Epithelial cell of prostate (primary cell): ENCODE measurements around the gene SERPINE2.
"Not testable (repeated sequence)": the region's sequence is repeated elsewhere in the genome, so short reads cannot be mapped to it uniquely, and the experiment has no call there.

ENCODE experiments used
- DNase-seq: peaks from one replicate; pipeline ENCODE4 v3.0.0-alpha.2; 2011; ENCODE audit warnings: low read depth, low spot score
- H3K27ac ChIP-seq: fragments of 450-650 bp; 2 replicates; pipeline ENCODE4 v1.5.1; 2017; ENCODE audit warnings: mild to moderate bottlenecking

The SERPINE2 gene

DNA sequence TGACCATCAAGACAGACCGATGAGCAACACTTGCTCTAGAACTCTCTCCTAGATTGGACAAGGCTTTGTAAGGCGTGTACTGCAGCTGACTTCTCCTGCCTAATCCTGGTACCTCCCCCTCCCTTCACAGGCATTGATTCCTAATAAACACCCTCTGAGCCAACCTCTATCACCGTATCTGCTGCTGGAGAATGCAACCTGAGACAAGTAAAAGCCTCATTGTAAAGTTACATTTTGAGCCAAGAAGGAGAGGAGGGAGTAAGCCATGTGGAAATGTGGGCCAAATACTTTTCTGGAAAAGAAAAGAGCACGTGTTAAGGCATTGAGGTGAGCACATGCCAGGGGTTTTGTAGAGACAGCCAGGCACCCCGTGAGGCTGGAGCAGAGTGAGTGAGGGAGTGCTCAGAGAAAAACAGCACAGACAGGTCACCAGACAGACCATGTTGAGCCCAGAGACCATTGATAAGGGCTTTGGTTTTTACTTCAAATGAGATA lies 91.3 kb downstream of the SERPINE2 start:
- no peak overlapping the region for H3K27ac ChIP-seq
- DNase-seq: no peak

DNA sequence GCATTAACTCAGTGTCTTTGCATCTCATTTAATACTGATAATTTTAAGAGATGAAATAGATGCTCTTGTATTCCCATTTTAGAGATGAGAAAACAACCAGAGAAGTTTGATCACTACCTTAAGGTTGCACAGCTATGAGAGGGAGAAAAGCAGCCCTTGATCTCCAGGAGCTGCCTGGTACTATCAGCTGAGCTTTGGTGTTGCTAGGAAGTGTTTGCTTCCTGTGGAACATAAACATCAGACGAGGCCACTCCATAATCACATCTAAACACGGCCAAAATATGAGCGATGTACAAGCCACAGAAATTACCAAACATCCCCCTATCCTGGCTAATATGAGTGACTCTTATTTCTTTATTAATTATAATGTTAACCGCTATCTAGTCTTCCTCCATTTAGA lies 93.3 kb downstream of the SERPINE2 start:
- H3K27ac ChIP-seq: no peak overlapping the region

DNA sequence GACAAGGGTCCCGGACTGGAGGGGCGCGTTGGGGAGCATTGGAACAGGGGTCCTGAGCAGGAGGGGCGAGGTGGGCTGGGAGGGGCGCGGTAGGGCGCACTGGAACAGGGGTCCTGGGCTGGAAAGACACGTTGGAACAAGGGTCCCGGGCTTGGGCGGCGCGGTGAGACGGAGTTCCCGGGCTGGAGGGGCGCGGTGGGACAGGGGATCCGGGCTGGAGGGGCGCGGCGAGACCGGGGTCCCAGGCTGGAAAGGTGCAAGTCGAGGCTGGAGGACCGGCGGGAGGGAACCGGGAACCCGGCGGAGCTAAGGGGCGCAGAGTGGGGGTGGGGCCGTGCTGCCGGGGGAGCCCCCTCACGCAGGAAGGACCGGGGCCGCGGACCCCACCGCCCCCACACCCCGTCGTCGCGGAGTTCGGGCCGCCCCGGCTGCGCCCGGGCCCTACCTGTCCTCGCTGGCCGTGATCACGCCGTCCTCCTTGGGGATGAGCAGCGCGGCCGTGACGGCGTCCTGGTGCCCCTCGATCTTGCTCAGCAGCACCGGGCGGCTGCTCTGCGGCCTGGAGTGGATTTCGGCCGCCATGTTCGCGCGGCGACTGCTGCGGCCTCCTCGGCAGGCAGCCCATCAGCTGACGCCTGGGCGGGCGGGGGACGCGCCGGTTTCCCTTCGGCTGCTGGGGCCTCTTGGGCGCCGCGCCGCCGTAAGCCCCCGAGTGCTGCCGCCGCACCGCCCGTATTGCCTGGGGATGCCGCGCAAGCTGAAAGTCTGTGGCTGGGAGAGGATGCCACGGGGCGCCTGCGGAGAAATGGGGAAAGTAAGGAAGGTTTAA lies 94.2 kb downstream of the SERPINE2 start, which contains the start of gene WDFY1:
TSS of gene WDFY1 (minus strand) at position 633 of the 829 bp plus-strand sequence. CDS start at position 582, 51 bp downstream.
- H3K27ac ChIP-seq: peak within 1 kb of the TSS; percentile 74
- no peak for DNase-seq

More for the DNA sequence above, 93.3 kb downstream of the SERPINE2 start:
- DNase-seq: no peak

DNA sequence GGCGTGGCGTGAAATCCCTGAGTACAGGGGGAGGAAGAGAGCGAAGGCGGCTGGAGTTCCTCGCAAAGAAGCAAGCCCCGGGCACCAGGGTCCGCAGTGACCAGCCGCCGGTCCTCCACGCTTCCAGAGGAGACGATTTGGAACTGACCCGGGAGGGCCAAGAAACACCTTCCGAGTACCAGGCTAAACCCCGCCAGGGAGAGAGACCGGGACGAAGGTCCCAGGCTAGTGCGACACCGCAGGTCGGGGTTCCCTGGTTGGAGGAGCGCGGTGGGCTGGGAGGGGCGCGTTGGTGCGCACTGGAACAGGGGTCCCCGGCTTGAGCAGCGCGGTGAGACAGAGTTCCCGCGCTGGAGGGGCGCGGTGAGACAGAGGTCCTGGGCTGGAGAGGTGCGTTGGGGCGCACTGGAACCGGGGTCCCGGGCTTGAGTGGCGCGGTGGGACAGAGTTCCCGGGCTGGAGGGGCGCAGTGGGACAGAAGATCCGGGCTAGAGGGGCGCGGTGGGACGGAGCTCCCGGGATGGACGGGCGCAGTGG lies 94.9 kb downstream of the SERPINE2 start:
- DNase-seq: no peak
- peak overlapping the region; percentile 74 for H3K27ac ChIP-seq

DNA sequence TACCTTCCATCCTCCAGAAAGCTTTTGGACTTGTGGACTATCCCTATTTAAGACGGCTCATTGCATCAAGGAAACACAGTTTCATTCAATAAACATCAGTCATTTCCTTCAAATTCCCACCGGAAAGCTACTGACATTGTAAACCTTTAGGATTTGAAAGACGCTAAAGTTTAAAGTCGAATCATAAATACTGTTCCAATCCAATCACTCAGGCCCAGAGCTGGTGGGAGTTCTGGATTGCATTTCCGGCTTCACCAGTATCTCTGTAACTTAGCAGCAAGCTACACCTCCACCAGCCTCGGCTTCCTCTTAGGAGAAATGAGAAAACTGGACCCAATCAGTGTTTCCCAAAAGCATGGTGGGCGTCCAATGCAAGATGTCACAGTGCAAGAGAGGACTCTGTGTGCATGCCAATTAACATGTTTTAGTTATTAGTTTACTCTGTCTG lies 95.5 kb downstream of the SERPINE2 start:
- DNase-seq: no peak
- peak overlapping the region; percentile 74 for H3K27ac ChIP-seq

DNA sequence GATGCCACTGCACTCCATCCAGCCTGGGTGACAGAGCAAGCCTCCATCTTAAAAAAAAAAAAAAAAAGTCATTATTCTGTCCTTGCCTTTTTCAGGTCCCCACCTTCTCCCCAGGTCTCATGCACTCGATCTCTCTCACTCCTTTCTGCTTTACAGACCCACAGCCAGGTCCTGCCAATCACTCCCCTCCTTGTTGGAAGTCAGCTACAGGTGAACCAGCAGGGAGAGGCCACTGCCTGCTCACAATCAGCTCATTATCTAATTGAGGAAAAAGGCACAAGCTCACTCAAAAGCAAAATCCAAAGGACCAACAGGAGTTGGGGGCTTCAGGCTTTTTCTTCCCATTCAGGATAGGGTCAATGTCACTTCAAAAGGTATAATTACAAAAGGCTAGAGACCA lies 96.0 kb downstream of the SERPINE2 start:
- no peak for DNase-seq
- H3K27ac ChIP-seq: peak overlapping the region; percentile 74

DNA sequence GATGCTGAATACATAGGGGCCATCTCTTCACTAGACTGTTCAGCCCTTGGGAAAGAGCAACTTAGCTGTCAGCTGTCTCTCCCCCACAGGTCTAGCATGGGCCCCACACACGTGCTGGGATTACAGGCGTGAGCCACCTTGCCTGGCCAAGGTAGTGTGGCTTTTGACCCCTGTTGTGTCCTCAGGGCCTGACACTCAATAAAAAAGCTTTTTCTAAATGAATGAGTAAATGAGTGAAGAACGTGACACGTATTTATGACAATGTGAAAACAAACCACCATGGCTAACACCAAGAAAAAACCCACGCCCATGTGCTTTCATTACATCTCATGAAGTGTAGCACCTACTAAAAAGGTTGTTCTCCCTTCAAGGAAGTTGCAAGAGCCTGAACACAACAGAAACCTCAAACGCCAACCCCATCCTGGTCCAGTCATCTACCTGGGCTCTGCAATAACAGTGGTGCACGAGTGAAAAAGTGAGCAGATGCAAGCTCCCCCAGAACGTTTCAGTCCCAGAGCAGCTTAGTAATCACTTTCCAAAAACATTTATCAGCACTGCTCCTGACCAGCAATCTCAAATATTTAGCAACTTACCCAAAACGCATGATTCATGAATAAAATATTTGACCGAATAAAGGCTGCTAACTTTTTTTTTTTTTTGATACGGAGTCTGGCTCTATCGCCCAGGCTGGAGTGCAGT lies 97.4 kb downstream of the SERPINE2 start:
- peak overlapping the region; percentile 37 for H3K27ac ChIP-seq
- DNase-seq: no peak

DNA sequence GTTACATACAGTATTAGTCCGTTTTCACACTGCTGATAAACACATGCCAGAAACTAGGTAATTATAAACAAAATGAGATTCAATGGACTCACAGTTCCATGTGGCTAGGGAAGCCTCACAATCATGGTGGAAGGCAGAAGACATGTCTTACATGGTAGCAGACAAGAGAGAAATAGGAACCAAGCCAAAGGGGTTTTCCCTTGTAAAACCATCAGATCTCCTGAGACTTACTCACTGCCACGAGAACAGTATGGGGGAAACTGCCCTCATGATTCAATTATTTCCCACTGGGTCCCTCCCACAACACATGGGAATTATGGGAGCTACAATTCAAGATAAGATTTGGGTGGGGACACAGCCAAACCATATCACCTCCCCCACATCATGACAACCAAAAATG lies 99.6 kb downstream of the SERPINE2 start:
- H3K27ac ChIP-seq, DNase-seq: not testable (repeated sequence)

DNA sequence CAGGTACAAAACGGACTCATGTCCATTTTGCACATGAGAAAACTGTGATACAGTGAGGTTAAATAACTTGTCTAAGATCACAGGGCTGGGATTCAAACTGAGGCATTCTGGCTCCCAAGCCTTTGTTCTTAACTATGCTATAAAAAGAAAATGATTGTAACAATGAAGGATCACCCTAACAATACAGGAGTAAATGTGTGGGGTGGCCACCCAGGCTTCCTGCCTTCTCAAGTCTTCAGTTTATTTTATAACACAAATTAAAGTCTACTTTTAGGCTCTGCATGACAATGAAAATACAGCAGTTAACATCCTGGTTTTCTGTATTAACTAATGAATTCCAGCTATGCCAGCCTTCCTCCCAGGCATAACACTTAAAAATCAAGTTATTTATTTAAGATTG lies 101.6 kb downstream of the SERPINE2 start:
- H3K27ac ChIP-seq: no peak overlapping the region
- no peak for DNase-seq

DNA sequence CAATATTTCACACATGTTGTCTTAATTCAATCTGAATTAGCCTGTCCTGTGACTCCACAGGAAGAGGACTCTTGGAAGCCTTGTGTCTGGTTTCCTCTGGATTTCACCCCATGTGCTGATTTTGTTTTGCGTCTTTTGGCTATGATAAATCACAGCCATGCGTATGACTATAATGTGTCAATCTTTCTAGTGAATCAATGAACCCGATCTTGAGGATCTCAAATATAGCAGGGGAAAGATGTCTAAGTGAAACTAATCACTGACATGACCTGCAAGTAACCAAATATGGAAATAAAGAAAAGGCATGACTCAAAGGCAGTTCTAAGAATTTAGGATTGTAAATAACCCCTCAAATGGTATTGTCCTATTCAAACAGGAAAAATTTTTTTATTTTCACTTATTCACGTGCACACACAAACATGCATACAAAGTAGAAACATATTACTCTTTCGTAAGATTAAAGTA lies 102.2 kb downstream of the SERPINE2 start:
- H3K27ac ChIP-seq: no peak overlapping the region
- no peak for DNase-seq

DNA sequence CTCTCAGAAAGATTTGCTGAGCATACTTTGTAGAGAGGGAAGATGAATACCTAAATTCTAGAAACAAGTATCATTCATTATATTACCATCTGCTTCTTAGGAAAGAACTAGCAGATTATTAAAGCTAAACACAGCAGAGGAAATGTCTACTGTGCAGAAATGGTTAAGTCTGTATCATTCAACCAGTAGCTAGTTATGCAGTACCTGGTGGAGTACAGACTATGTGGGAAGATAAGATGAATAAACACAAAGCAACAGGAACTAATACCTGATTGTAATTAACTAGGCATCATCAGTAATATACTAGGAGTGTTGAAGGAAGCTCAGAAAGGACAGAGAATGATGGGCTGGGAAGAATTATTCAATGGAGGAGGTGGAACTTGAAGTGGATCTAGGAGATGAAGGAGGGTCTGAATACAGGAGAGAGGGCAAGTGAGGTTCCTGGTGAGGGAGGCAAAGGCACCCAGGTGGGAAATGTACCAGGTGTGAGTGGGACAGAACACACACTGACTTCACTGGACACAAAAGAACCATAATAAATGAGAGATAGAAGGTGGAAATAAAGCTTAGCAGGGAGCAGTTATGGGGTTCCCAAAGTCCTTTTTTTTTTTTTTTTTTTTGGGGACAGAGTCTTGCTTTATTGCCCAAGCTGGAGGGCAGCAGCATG lies 103.5 kb downstream of the SERPINE2 start:
- no peak for DNase-seq
- H3K27ac ChIP-seq: no peak overlapping the region

DNA sequence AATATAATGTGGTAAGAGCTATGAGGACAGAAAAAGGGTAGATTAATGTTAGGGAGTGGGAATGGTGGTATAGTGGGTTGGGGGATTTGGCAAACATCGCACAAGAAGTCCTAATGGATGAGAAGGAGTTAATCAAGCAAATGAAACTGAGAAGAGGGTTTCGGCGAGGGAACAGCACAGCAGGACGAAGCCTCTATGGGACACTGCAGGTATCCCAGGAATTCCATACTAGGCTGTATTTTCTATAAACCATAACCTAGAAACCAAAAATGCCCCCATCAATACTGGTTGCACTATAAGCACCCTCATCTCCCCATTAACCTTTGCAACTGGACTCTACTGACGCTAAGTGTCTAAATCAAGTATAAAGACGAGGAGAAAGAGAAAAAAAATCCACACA lies 104.2 kb downstream of the SERPINE2 start:
- no peak for DNase-seq
- no peak overlapping the region for H3K27ac ChIP-seq

DNA sequence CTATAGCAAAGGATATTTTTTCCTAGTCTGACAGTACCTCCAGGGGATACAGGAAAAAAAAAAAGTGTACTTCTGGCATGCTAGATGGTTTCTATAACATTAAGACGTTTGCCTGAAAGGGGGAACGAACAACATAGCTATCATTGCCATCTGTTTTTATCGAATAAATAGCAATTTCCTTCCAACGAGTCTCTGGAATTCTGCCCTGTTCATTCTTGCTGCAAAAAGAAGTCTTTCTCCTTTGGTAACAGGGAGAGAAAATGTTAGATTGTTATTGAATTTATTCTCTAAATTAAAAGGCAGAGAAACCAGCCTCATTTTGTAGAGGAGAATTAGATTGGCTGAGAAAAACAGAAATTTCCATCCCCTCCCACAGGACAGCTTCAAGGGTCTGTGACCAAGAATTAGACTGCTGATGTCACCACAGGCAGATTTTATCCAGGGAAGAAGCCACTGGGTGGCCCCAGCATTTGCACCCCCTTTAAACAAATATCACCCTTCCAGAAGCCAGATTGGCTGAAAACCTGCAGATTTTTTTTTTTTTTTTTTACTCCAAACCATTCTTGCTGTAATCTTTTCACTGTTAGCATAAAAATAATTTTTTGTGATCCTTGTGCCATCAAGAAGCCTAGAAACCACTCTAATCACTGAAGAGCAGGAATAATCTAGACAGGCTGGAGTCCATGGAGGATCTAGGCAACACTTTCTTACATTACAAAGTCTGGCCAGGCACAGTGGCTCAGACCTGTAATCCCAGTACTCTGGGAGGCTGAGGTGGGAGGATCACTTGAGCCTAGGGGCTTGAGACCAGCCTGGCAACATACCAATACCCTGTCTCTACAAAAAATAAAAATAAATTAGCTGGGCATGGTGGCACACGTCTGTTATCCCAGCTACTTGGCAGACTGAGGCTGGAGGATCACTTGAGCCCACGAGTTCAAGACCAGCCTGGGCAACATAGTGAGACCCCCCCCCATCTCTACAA lies 106.0 kb downstream of the SERPINE2 start:
- H3K27ac ChIP-seq: no peak overlapping the region
- no peak for DNase-seq

DNA sequence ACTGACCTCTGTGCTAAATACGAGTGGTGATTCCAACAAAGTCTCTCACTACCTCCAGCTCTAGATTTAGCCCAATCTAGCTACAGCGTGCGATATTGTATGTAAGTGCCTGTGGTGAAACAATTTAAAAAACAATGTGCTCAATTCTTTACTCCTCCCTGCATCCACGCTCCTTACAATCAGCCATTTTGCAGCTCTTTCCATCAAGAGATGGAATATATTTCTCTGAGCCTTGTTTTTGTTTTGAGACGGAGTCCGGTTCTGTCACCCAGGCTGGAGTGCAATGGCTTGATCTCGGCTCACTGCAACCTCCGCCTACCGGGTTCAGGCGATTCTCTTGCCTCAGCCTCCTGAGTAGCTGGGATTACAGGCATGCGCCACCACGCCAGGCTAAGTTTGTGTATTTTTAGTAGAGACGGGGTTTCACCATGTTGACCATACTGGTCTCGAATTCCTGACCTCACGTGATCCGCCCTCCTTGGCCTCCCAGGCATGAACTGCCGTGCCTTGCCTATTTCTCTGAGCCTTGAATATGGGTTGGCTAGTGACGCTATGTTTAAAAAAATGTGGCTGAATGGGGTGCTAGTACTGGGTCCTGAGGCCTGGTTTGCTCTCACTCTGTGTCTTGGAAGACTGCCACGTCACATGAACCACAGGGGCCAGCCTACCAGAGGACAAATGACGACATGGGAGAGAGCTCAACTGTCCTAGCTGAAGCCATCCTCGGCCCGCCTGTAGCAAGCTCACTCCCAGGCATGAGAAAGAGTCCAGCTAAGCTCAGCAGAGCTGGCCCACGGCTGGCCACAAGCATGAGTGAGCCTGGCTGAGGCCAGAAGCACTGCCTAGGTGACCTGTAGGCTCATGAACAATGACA lies 108.7 kb downstream of the SERPINE2 start:
- H3K27ac ChIP-seq: no peak overlapping the region
- DNase-seq: no peak

DNA sequence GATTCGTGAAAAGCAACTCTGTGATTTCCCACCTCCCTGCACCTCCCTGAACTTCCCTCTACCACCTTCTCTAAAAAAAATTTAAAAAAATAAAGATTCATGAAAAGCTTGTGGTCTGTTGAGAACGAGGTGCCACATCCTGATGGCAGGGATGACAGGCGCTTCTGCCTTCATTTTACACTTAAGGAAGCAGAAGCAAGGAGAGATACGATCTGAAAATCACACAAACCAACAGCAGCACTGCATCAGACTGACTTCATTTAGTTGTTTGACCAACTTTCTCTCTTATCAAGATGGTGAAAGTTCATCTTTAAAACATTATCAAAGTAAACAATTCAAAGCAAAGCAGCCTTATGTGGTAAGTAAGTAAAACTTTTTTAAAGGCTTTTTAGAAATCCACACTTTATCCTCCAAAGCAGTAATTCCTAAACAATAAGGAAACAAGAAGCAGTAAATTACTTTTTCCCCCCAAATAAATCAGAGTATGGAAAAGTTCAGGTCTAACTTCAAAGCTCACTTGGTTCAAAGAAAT lies 109.4 kb downstream of the SERPINE2 start:
- DNase-seq: no peak
- H3K27ac ChIP-seq: no peak overlapping the region

DNA sequence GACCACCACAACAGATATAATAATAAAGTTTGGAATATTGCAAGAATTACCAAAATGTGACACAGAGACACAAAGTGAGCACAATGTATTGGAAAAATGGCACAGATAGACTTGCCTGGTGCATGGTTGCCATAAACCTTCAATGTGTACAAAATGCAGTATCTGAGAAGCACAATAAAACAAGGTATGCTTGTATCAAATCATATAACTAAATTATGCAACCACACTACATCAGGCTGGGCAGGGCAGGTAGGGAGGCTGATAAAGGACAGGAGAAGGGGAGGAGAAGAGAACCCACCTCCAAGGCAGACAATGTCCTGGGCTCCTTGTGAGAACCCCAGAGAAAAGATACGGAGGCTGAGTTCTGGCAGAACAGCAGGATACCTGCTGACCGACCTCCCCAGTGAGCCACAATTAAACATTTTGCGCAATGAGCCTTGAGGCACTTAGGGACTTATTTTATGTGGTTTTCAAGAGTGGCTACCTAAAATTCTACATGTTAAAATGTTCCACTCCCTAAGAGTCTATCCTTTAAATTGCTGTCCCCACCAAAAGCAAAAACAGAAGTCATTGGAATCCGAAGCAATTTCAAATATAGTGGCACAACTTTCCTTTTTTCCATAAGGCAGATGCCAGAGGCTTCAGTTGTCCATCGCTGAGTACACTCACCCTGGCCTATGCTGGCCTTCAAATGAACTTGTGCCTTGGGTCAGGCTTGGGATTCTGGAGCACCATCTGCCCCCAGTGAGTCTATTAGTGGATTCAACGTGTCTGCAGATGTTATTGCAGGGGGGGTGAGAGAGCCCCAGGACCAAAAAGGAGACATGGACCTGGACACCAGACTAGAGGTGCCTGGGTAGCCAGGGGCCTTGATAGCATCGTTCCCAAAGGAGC lies 110.7 kb downstream of the SERPINE2 start:
- H3K27ac ChIP-seq: no peak overlapping the region
- no peak for DNase-seq

DNA sequence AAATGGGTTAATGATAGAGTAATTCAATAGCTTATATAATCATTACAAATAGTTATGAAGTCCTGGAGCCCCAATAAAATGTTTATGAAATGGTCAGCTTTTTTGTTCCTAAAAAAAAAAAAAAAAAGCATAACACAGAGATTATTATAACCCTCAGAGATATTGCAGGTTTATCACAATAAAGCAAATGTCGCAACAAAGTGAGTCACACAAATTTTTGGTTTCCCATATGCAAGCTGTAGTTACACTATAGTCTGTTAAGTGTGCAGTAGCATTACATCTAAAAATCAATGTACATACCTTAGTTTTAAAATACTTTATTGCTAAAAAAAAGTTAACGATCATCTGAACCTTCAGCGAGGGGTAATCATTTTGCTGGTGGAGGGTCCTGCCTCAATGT lies 114.0 kb downstream of the SERPINE2 start:
- DNase-seq: no peak
- no peak overlapping the region for H3K27ac ChIP-seq
